HG03469 (cell line): Measurements from ENCODE around the gene PIK3C2A.

Source experiments
- ATAC-seq: cut with Tn5 transposase; IDR thresholded peaks from one replicate; pipeline ENCODE4 v1.9.1; 2021; ENCODE audit warnings: mild to moderate bottlenecking, moderate library complexity, moderate number of reproducible peaks; ENCODE audit not compliant: unreplicated experiment

Gene PIK3C2A

GRCh38 chr11:17162376-17162775 is 45.4 kb downstream of the PIK3C2A start:
- ATAC-seq, result no peak

- no peak for ATAC-seq
These were observed 46.3 kb downstream of the PIK3C2A start for GRCh38 chr11:17161515-17161914.

GRCh38 chr11:17159441-17159840 is 48.3 kb downstream of the PIK3C2A start:
- no peak for ATAC-seq
